ENCODE results near the gene AMPD2. TPM values are rescaled to one million over a fixed set of nuclear protein-coding genes. Genes with fewer than 3 reads are reported as not detected.

The AMPD2 gene
- total RNA-seq, 1 donor from 2014 or later = 74.2 TPM

DNA sequence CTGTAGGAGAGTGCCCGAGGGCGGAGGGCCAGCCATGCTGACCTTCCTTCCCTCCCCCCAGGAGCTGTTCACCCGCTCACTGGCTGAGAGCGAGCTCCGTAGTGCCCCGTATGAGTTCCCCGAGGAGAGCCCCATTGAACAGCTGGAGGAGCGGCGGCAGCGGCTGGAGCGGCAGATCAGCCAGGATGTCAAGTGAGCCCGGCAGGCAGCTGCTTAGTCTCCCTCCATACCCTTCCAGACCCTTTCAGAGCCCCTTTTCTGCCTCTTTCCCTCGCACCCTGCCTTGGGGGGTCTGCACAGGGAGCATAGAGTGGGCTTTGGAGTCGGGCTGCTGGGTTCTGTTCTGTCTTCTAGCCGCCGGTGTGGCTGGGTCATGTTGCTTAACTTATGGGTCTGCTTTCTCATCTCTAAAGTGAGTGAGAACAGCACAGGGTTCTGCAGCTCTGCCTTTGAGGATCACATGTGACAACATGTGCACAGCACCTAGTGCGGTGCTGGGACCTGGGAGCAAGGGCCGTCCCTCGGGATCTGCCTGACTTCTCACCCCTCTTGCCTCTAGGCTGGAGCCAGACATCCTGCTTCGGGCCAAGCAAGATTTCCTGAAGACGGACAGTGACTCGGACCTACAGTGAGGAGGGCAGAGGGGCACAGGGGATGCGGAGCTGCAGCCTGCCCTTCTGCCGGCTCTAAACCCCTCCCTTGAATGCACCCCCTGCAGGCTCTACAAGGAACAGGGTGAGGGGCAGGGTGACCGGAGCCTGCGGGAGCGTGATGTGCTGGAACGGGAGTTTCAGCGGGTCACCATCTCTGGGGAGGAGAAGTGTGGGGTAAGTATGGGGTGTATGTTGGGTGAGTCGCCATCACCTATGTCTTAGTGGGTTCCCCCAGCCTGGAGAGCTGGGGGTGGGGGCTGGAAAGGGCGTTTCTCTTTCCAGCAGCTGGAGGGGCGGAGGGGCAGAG, 6.2 kb downstream of the AMPD2 start:
- TF ChIP-seq, protein P1, sequence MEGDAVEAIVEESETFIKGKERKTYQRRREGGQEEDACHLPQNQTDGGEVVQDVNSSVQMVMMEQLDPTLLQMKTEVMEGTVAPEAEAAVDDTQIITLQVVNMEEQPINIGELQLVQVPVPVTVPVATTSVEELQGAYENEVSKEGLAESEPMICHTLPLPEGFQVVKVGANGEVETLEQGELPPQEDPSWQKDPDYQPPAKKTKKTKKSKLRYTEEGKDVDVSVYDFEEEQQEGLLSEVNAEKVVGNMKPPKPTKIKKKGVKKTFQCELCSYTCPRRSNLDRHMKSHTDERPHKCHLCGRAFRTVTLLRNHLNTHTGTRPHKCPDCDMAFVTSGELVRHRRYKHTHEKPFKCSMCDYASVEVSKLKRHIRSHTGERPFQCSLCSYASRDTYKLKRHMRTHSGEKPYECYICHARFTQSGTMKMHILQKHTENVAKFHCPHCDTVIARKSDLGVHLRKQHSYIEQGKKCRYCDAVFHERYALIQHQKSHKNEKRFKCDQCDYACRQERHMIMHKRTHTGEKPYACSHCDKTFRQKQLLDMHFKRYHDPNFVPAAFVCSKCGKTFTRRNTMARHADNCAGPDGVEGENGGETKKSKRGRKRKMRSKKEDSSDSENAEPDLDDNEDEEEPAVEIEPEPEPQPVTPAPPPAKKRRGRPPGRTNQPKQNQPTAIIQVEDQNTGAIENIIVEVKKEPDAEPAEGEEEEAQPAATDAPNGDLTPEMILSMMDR (IDR thresholded peaks at IDR 0.05) = no peak
- Histone ChIP-seq H3K4me1 (peaks cover 15 to 30% of the 10 kb centered on the region in 2 donors), H3K27ac (no peak overlapping the region), H3K36me3 (peaks cover 40 to 41% of the 10 kb centered on the region in 2 donors), H3K27me3 (no peaks in the 10 kb centered on the region), H3K4me3 (no peak overlapping the region), H3K9me3 (no peaks in the 10 kb centered on the region)
- intact Hi-C loops (cut with DNase I) = no loop called here
- no peak for DNase-seq (ENCODE audit: low spot score in 2 of 2)

DNA sequence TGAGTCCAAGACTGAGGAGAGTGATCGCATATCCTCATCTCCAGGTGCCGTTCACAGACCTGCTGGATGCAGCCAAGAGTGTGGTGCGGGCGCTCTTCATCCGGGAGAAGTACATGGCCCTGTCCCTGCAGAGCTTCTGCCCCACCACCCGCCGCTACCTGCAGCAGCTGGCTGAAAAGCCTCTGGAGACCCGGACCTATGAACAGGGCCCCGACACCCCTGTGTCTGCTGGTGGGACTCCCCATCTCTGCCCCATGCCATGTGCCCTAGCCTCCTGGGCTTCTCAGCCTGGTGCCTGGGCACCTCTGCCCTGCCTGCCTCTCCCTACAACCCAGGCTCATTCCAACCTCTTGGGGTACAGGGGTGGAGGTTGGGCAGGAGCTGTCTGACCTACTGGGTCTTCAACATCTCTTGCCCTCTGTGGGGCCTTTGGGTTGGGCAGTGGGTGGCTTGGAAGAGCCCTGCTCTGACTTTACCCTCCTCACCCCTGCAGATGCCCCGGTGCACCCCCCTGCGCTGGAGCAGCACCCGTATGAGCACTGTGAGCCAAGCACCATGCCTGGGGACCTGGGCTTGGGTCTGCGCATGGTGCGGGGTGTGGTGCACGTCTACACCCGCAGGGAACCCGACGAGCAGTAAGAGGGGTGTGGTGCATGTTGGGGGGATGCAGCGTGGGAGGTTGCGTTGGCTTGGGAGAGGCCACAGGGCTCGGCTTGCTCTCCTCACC, 7.2 kb downstream of the AMPD2 start:
- TF ChIP-seq, protein P1 (IDR thresholded peaks at IDR 0.05) = no peak
- DNase-seq (ENCODE audit: low spot score in 2 of 2) = no peak
- intact Hi-C loops (cut with DNase I) = no loop called here
- Histone ChIP-seq H3K9me3 (no peaks in the 10 kb centered on the region), H3K4me1 (peaks cover 8 to 23% of the 10 kb centered on the region in 2 donors), H3K27ac (no peak overlapping the region), H3K27me3 (no peaks in the 10 kb centered on the region), H3K36me3 (peaks cover 49 to 50% of the 10 kb centered on the region in 2 donors), H3K4me3 (no peak overlapping the region)

DNA sequence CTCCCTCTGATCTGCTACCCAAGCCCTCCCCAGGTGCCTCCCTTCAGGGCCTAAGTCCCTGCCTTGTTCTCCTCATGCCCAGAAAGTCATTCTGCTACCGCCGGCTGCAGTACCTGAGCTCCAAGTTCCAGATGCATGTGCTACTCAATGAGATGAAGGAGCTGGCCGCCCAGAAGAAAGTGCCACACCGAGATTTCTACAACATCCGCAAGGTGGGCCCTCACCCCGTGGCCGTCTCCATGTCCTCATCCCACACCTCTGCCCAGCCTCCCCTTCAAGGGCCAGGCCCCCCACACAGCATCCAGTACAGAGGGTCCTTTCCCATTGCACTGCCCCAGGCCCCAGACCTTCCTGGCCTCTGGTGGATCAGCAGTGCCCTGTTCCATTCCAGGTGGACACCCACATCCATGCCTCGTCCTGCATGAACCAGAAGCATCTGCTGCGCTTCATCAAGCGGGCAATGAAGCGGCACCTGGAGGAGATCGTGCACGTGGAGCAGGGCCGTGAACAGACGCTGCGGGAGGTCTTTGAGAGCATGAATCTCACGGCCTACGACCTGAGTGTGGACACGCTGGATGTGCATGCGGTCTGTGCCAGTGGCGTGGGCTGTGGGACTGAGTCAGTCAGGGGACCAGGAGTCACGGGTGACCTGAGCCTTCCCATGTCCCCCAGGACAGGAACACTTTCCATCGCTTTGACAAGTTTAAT, 8.2 kb downstream of the AMPD2 start:
- TF ChIP-seq, protein P1 (IDR thresholded peaks at IDR 0.05) = no peak
- no peaks in the 10 kb centered on the region for H3K9me3 ChIP-seq
- H3K4me3 ChIP-seq = no peak overlapping the region
- no peak for DNase-seq (ENCODE audit: low spot score in 2 of 2)
- H3K4me1 ChIP-seq = peaks cover 5 to 18% of the 10 kb centered on the region in 2 donors
- intact Hi-C loops (cut with DNase I) = no loop called here
- H3K36me3 ChIP-seq = peaks cover 49 to 50% of the 10 kb centered on the region in 2 donors
- no peak overlapping the region for H3K27ac ChIP-seq
- H3K27me3 ChIP-seq = no peaks in the 10 kb centered on the region

DNA sequence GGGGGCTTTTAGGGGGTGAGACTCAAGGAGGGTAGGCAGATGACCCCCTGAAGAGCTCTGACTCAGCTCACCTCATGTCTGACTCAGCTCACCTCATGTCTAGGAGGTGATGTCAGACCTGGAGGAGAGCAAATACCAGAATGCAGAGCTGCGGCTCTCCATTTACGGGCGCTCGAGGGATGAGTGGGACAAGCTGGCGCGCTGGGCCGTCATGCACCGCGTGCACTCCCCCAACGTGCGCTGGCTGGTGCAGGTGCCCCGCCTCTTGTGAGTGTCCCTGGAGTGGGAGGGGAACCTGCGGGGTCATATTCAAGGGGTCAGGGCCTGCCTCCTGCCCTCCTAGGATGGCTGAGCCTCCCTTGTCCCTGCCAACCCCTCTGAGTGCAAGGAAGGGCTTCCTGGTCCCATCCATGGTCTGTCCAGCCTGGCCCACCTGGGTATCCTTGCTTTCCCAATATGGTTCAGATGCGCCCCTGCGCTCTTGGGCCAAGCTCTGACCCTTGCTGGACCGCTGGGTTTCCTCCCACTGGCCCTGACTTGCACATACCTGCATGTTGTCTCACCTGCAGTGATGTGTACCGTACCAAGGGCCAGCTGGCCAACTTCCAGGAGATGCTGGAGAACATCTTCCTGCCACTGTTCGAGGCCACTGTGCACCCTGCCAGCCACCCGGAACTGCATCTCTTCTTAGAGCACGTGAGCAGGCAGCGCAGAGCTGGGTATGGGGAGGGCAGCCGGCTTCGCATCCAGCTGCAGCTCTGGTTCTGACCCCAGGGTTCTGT, 9.1 kb downstream of the AMPD2 start:
- TF ChIP-seq, protein P1 (IDR thresholded peaks at IDR 0.05) = no peak
- H3K9me3 ChIP-seq = no peaks in the 10 kb centered on the region
- H3K27ac ChIP-seq = no peak overlapping the region
- H3K27me3 ChIP-seq = no peaks in the 10 kb centered on the region
- H3K4me3 ChIP-seq = no peak overlapping the region
- H3K4me1 ChIP-seq = peaks cover 0 to 9% of the 10 kb centered on the region in 2 donors
- peaks cover 49 to 50% of the 10 kb centered on the region in 2 donors for H3K36me3 ChIP-seq
- intact Hi-C loops (cut with DNase I) = no loop called here
- DNase-seq (ENCODE audit: low spot score in 2 of 2) = no peak
